K562 (cell line): Measurements from ENCODE around the gene DNA2. TPM values are rescaled to one million over a fixed set of nuclear protein-coding genes. Genes with fewer than 3 reads are reported as not detected.

Experiments used
- ADNP ChIP-seq: fragments of 200-800 bp; sonication (Bioruptor generic); IDR thresholded peaks from 2 replicates; pipeline ENCODE4 v1.6.1; 2016; ENCODE audit warnings: missing genetic modification characterization, missing compliant biosample characterization
- FOXJ2 ChIP-seq: fragments of 200-800 bp; sonication (Bioruptor generic); IDR thresholded peaks from 2 replicates; pipeline ENCODE4 v1.6.1; 2016; ENCODE audit warnings: missing genetic modification characterization, missing compliant biosample characterization
- HDAC3 ChIP-seq: fragments of 450-650 bp; IDR thresholded peaks from 2 replicates; pipeline ENCODE4 v1.6.1; 2018; ENCODE audit warnings: borderline replicate concordance, mild to moderate bottlenecking, moderate library complexity; ENCODE audit not compliant: partially characterized antibody
- HNRNPH1 ChIP-seq: fragments of 200-400 bp; formaldehyde crosslinking; optimal IDR thresholded peaks from 2 replicates; pipeline ENCODE3; 2017; ENCODE audit warnings: low read depth, mild to moderate bottlenecking, low read length, moderate library complexity
- KAT2B ChIP-seq: IDR thresholded peaks from one replicate; pipeline ENCODE4 v1.6.1; 2012; ENCODE audit warnings: low read depth, mild to moderate bottlenecking, control low read depth, inconsistent platforms, low read length, moderate library complexity
- MAFG ChIP-seq: fragments of 450-650 bp; conservative IDR thresholded peaks from 2 replicates; pipeline ENCODE4 v1.6.1; 2016; ENCODE audit warnings: missing genetic modification characterization, missing compliant biosample characterization
- MBD1 ChIP-seq: fragments of 250-450 bp; sonication (Bioruptor Pico); IDR thresholded peaks from 2 replicates; pipeline ENCODE4 v1.8.0; 2022; ENCODE audit warnings: inconsistent platforms
- MTA2 ChIP-seq: fragments of 450-650 bp; IDR thresholded peaks from 2 replicates; pipeline ENCODE4 v1.6.1; 2016; ENCODE audit warnings: low read depth
- NR3C1 ChIP-seq: sonication (generic); formaldehyde crosslinking; IDR thresholded peaks from 2 replicates; pipeline ENCODE4 v1.8.1; 2022; ENCODE audit warnings: missing genetic modification reagents
- NR4A1 ChIP-seq, 2 experiments: fragments of 250-450 bp in 1 of 2; fragments of 450-650 bp in 1 of 2; sonication (Bioruptor Pico) in 1 of 2; IDR thresholded peaks; 2 replicates each; pipeline versions ENCODE4 v1.4.0 to v1.6.1; 2016 to 2020; ENCODE audit warnings: mild to moderate bottlenecking in 2 of 2, missing compliant biosample characterization in 1 of 2, missing genetic modification characterization in 1 of 2, moderate library complexity in 1 of 2
- PHTF2 ChIP-seq: fragments of 250-450 bp; sonication (Bioruptor Pico); IDR thresholded peaks from 2 replicates; pipeline ENCODE4 v1.5.0; 2021; ENCODE audit warnings: mild to moderate bottlenecking
- RBFOX2 ChIP-seq: fragments of 200-400 bp; formaldehyde crosslinking; IDR thresholded peaks from 2 replicates; pipeline ENCODE4 v1.6.1; 2017; ENCODE audit warnings: low read depth, mild to moderate bottlenecking, low read length, moderate library complexity
- STAT5A ChIP-seq: IDR thresholded peaks from 2 replicates; pipeline ENCODE4 v1.6.1; 2012; ENCODE audit warnings: low read length, inconsistent platforms, borderline replicate concordance
- SUPT5H ChIP-seq: fragments of 450-650 bp; IDR thresholded peaks from 2 replicates; pipeline ENCODE4 v1.6.1; 2016
- TFAM ChIP-seq: fragments of 250-450 bp; sonication (Bioruptor Pico); conservative IDR thresholded peaks from 2 replicates; pipeline ENCODE4 v1.5.0; 2021; ENCODE audit warnings: mild to moderate bottlenecking, moderate library complexity
- ZFP1 ChIP-seq: fragments of 450-650 bp; formaldehyde crosslinking; IDR thresholded peaks from 2 replicates; pipeline ENCODE4 v1.4.0; 2020; ENCODE audit warnings: mild to moderate bottlenecking, mixed read lengths
- ZNF12 ChIP-seq: sonication (generic); formaldehyde crosslinking; IDR thresholded peaks from 2 replicates; pipeline ENCODE4 v1.4.0; 2020; ENCODE audit warnings: mild to moderate bottlenecking, missing genetic modification reagents
- ZNF133 ChIP-seq: fragments of 250-450 bp; sonication (Bioruptor Pico); IDR thresholded peaks from 2 replicates; pipeline ENCODE4 v1.4.0; 2020; ENCODE audit warnings: mild to moderate bottlenecking
- ZNF217 ChIP-seq: sonication (generic); formaldehyde crosslinking; IDR thresholded peaks from 2 replicates; pipeline ENCODE4 v1.8.0; 2022; ENCODE audit warnings: mild to moderate bottlenecking, missing genetic modification reagents
- ZNF23 ChIP-seq: fragments of 250-450 bp; sonication (Bioruptor Pico); IDR thresholded peaks from 2 replicates; pipeline ENCODE4 v1.4.0; 2020; ENCODE audit warnings: mild to moderate bottlenecking
- ZNF561 ChIP-seq: fragments of 450-650 bp; formaldehyde crosslinking; conservative IDR thresholded peaks from 2 replicates; pipeline ENCODE4 v1.4.0; 2020; ENCODE audit warnings: mild to moderate bottlenecking, moderate library complexity
- ZNF695 ChIP-seq: fragments of 450-650 bp; formaldehyde crosslinking; IDR thresholded peaks from 2 replicates; pipeline ENCODE4 v1.4.0; 2020; ENCODE audit warnings: mild to moderate bottlenecking, moderate library complexity
- ZNF699 ChIP-seq: fragments of 250-450 bp; sonication (Bioruptor Pico); IDR thresholded peaks from 2 replicates; pipeline ENCODE4 v1.8.0; 2021; ENCODE audit warnings: mild to moderate bottlenecking, moderate library complexity; ENCODE audit not compliant: insufficient replicate concordance
- ZNF75A ChIP-seq: fragments of 450-650 bp; formaldehyde crosslinking; IDR thresholded peaks from 2 replicates; pipeline ENCODE4 v1.4.0; 2020; ENCODE audit warnings: mild to moderate bottlenecking
- ZNF785 ChIP-seq: fragments of 250-450 bp; sonication (Bioruptor Pico); IDR thresholded peaks from 2 replicates; pipeline ENCODE4 v1.4.0; 2020; ENCODE audit warnings: mild to moderate bottlenecking
- polyA plus RNA-seq, 8 experiments: library from polyadenylated mRNA; depleted of rRNA in 4 of 8; stranded (reverse) in 5 of 8; unstranded in 3 of 8; fragments of >200 nt; fragmentation: Nextera tagmentation in 2 of 8; fragmentation: Illumina TruSeq in 1 of 8; extraction: Ambion mirVana in 2 of 8; extraction: Trizol in 1 of 8; gene quantifications; 2 replicates each; pipeline versions ENCODE4 v1.2.1 to v1.2.3, GENCODE V29; 2011 to 2014; ENCODE audit warnings: inconsistent platforms in 1 of 8, missing spikeins in 1 of 8
- total RNA-seq, 7 experiments: library from RNA; depleted of rRNA in 6 of 7; stranded (reverse); fragments of >200 nt in 6 of 7; fragmentation: Illumina TruSeq in 2 of 7; extraction: Trizol in 2 of 7; gene quantifications; 2 replicates each; pipeline versions ENCODE4 v1.2.1 to v1.2.3, GENCODE V29; 2011 to 2021; ENCODE audit warnings: low replicate concordance in 1 of 7
- TF ChIP-seq, protein P1 (sequence below): fragments of 250-450 bp; sonication (Bioruptor Pico); IDR thresholded peaks from 2 replicates; pipeline ENCODE4 v1.4.0; 2020; ENCODE audit warnings: mild to moderate bottlenecking, moderate library complexity, borderline replicate concordance

The DNA2 gene
- total and polyA plus RNA-seq, 9 of the 15 experiments (the other 6 are each of a cell fraction or from before 2014, with no cell fraction given): 24.6 to 51.4 (median 40.8) TPM

- TF ChIP-seq ZNF23 (CRISPR knock-in tag) (no peak), ZNF133 (CRISPR knock-in tag) (no peak), ZNF12 (CRISPR knock-in tag) (0 out of 2 replicates have a peak, but pooled peaks have one; percentile 23), HDAC3 (no peak), ADNP (tag) (no peak), RBFOX2 (peak; percentile 94), ZNF785 (CRISPR knock-in tag) (no peak), TFAM (CRISPR knock-in tag) (no peak), NR3C1 (no peak), MTA2 (no peak), MAFG (no peak), ZFP1 (CRISPR knock-in tag) (no peak), ZNF217 (no peak), KAT2B (no peak), HNRNPH1 (no peak), STAT5A (no peak), NR4A1 (CRISPR knock-in tag; IDR thresholded peaks at IDR 0.05) (0 out of 2 replicates have a peak, but pooled peaks have one; percentile 25), NR4A1 (tag; IDR thresholded peaks at IDR 0.05) (peak; percentile 82), FOXJ2 (tag) (no peak), ZNF561 (CRISPR knock-in tag) (no peak), MBD1 (CRISPR knock-in tag) (peak; percentile 66; the same call in 1 of the 2 replicates), ZNF75A (CRISPR knock-in tag) (no peak), PHTF2 (CRISPR knock-in tag) (no peak), SUPT5H (peak; percentile 88), ZNF699 (CRISPR knock-in tag) (no peak), ZNF695 (CRISPR knock-in tag) (no peak)
- TF ChIP-seq, protein P1, sequence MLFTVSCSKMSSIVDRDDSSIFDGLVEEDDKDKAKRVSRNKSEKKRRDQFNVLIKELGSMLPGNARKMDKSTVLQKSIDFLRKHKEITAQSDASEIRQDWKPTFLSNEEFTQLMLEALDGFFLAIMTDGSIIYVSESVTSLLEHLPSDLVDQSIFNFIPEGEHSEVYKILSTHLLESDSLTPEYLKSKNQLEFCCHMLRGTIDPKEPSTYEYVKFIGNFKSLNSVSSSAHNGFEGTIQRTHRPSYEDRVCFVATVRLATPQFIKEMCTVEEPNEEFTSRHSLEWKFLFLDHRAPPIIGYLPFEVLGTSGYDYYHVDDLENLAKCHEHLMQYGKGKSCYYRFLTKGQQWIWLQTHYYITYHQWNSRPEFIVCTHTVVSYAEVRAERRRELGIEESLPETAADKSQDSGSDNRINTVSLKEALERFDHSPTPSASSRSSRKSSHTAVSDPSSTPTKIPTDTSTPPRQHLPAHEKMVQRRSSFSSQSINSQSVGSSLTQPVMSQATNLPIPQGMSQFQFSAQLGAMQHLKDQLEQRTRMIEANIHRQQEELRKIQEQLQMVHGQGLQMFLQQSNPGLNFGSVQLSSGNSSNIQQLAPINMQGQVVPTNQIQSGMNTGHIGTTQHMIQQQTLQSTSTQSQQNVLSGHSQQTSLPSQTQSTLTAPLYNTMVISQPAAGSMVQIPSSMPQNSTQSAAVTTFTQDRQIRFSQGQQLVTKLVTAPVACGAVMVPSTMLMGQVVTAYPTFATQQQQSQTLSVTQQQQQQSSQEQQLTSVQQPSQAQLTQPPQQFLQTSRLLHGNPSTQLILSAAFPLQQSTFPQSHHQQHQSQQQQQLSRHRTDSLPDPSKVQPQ (CRISPR knock-in tag): no peak
These were observed at the start of gene DNA2 (continued) for GRCh38 chr10:68471586-68472408.
